Measurements from ENCODE around the gene RFX7. TPM values are rescaled to one million over a fixed set of nuclear protein-coding genes. Genes with fewer than 3 reads are reported as not detected.

RFX7 gene
- total RNA-seq, 1 experiment from 2014 or later: 18.1 TPM

DNA sequence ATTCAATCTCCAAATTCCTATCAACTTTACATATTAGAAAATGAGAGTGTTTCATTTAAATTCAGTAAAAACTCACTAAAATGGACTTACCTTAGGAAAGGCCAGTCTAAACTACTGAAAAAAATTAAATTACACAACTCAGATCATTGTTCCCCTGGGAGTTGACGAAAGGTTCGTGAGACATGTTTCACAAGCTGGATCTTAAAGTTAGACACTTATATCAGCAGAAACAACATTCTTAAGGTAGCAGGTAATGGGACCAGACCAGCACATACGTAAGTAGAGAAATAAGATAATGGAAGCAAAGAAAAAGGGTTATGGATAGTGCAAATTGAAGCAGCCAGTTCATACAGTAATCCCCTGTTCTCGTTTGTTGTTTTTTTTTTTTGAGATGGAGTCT lies 8.9 kb downstream of the RFX7 start:
- TF ChIP-seq CEBPB (IDR thresholded peaks at IDR 0.05; ENCODE audit: low read depth) (no peak), EGR1 (IDR thresholded peaks at IDR 0.05; ENCODE audit: low read depth) (no peak), EZH2 (IDR thresholded peaks at IDR 0.05) (no peak), CBX3 (IDR thresholded peaks at IDR 0.05; ENCODE audit: low read depth) (no peak), YY1 (IDR thresholded peaks at IDR 0.05; ENCODE audit: extremely low read depth, insufficient replicate concordance, low read depth, low read length) (no peak), ELF1 (IDR thresholded peaks at IDR 0.05; ENCODE audit: borderline replicate concordance, low read depth) (no peak), TCF7L2 (IDR thresholded peaks at IDR 0.05; ENCODE audit: borderline replicate concordance, extremely low read depth, insufficient read depth, insufficient read length) (no peak), ZFX (IDR thresholded peaks at IDR 0.05) (no peak), JUND (IDR thresholded peaks at IDR 0.05) (no peak), EZH2phosphoT487 (IDR thresholded peaks at IDR 0.05; ENCODE audit: borderline replicate concordance) (no peak), ZNF274 (IDR thresholded peaks at IDR 0.05; ENCODE audit: low read depth, low read length) (no peak), SP1 (IDR thresholded peaks at IDR 0.05; ENCODE audit: low read depth) (no peak), POLR2AphosphoS5 (IDR thresholded peaks at IDR 0.05; ENCODE audit: low read depth, low read length) (no peak)
- TF ChIP-seq, protein P1, sequence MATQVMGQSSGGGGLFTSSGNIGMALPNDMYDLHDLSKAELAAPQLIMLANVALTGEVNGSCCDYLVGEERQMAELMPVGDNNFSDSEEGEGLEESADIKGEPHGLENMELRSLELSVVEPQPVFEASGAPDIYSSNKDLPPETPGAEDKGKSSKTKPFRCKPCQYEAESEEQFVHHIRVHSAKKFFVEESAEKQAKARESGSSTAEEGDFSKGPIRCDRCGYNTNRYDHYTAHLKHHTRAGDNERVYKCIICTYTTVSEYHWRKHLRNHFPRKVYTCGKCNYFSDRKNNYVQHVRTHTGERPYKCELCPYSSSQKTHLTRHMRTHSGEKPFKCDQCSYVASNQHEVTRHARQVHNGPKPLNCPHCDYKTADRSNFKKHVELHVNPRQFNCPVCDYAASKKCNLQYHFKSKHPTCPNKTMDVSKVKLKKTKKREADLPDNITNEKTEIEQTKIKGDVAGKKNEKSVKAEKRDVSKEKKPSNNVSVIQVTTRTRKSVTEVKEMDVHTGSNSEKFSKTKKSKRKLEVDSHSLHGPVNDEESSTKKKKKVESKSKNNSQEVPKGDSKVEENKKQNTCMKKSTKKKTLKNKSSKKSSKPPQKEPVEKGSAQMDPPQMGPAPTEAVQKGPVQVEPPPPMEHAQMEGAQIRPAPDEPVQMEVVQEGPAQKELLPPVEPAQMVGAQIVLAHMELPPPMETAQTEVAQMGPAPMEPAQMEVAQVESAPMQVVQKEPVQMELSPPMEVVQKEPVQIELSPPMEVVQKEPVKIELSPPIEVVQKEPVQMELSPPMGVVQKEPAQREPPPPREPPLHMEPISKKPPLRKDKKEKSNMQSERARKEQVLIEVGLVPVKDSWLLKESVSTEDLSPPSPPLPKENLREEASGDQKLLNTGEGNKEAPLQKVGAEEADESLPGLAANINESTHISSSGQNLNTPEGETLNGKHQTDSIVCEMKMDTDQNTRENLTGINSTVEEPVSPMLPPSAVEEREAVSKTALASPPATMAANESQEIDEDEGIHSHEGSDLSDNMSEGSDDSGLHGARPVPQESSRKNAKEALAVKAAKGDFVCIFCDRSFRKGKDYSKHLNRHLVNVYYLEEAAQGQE (IDR thresholded peaks at IDR 0.05; ENCODE audit: low read depth): no peak
- TF ChIP-seq, protein P2, sequence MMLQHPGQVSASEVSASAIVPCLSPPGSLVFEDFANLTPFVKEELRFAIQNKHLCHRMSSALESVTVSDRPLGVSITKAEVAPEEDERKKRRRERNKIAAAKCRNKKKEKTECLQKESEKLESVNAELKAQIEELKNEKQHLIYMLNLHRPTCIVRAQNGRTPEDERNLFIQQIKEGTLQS (IDR thresholded peaks at IDR 0.05): no peak
- BruUV-seq (replicated peaks): no TSS peak
- POLR2A ChIA-PET: no interaction called here
- H3K4me2 ChIP-seq (ENCODE audit: low read length): no peak overlapping the region
- CTCF ChIA-PET: interaction anchor here (1.3 kb wide), 1 partner anchor 10 kb away, joined by 5 read pairs; no protein-coding TSS in a partner anchor
- RAD21 ChIA-PET (ENCODE audit: low non-redundant PET in 1 of 2, low total read pairs in 2 of 2, uncharacterized antibody in 2 of 2, unreplicated experiment in 2 of 2): no interaction called here
- no peak for ATAC-seq
- H3K27me3 ChIP-seq (ENCODE audit: insufficient read depth, low read length): no peaks in the 10 kb centered on the region
- H3K27ac ChIP-seq (ENCODE audit: low read depth, low read length): no peak overlapping the region
- peaks cover 0 to 12% of the 10 kb centered on the region in 2 experiments; a peak in 1 of 4 replicates for H3K36me3 ChIP-seq (ENCODE audit: control insufficient read depth in 1 of 2, insufficient read depth in 2 of 2, low read length in 2 of 2)
- no peak overlapping the region for H2AFZ ChIP-seq (ENCODE audit: low read depth, low read length, poor library complexity, severe bottlenecking)
- no peaks in the 10 kb centered on the region for H3K4me1 ChIP-seq (ENCODE audit: control insufficient read depth in 1 of 2, insufficient read depth in 2 of 2, low read length in 2 of 2)
- no peaks in the 10 kb centered on the region for H3K9me2 ChIP-seq (ENCODE audit: insufficient read depth)
- DNase-seq (ENCODE audit: low read depth, low spot score): no peak
- peaks cover 59% of the 10 kb centered on the region for H3K79me2 ChIP-seq (ENCODE audit: insufficient read depth, low read length)
- peaks cover 3 to 7% of the 10 kb centered on the region in 2 experiments; a peak in 2 of 4 replicates for H3K9me3 ChIP-seq (ENCODE audit: control insufficient read depth in 1 of 2, insufficient read depth in 1 of 2, low read depth in 1 of 2, low read length in 2 of 2)
- H3K4me3 ChIP-seq (replicated peaks in 1 of 2; ENCODE audit: low read depth in 1 of 2, low read length in 2 of 2): no peak overlapping the region
- intact Hi-C loops (cut with micrococcal nuclease): no loop called here
- H3K9ac ChIP-seq (ENCODE audit: low read length): no peak overlapping the region
- no peaks in the 10 kb centered on the region for H4K20me1 ChIP-seq (ENCODE audit: insufficient read depth)
